ENCODE data around the gene NUDT4B.
"Not testable (repeated sequence)": the region's sequence is repeated elsewhere in the genome, so short reads cannot be mapped to it uniquely, and the experiment has no call there.

Gene NUDT4B

DNA sequence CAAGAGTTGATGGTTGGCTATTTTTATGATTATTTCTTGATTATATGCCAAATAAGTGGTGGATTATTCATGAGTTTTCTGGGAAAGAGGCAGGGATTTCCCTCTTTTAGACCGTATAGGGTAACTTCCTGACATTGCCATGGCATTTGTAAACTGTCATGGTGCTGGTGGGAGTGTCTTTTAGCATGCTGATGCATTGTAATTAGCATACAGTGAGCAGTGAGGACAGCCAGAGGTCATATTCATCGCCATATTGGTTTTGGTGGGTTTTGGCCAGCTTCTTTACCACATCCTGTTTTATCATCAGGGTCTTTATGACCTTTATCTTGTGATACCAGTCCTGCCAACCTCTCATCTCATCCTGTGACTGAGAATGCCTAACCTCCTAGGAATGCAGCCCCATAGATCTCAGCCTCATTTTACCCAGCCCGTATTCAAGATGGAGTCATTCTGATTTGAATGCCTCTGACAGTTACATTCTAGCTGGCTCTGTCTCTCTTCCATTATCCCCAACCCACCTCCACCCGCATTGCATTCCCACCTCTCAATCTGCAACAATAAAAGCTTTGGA lies 45.3 kb downstream of the NUDT4B start:
- not testable (repeated sequence) for H3K27me3 ChIP-seq (ENCODE audit: control insufficient read depth, insufficient read depth, low read length, poor library complexity, severe bottlenecking); H3K36me3 ChIP-seq (ENCODE audit: control insufficient read depth, insufficient read depth, low read length); H3K4me3 ChIP-seq (ENCODE audit: insufficient read depth, low read depth, low read length); H3K27ac ChIP-seq (ENCODE audit: insufficient read depth, low read depth, low read length, poor library complexity, severe bottlenecking); H3K9me3 ChIP-seq (ENCODE audit: control insufficient read depth, low read length); H3K4me1 ChIP-seq (ENCODE audit: control insufficient read depth, insufficient read depth, low read length)
- no CpG with 5 or more reads among the region's 4 CpGs for WGBS, 2 experiments
